SK-N-SH (cell line): Measurements from ENCODE around the gene FBXL5. TPM values are rescaled to one million over a fixed set of nuclear protein-coding genes. Genes with fewer than 3 reads are reported as not detected.

Experiments used
- CTCF ChIA-PET: fragments of 300-600, 350-600 bp; formaldehyde crosslinking; extraction: SDS; loops from one replicate; lab custom pipeline; 2021; lab: Yijun Ruan, JAX
- POLR2A ChIA-PET: fragments of 350-600 bp; sonication (Branson Sonifier 250); formaldehyde crosslinking; extraction: SDS; loops from one replicate; lab custom pipeline; 2020; ENCODE audit warnings: antibody characterized with exemption, inconsistent platforms; lab: Yijun Ruan, JAX
- DNase-seq: peaks from one replicate; pipeline ENCODE4 v3.0.0; 2012
- H2AFZ ChIP-seq: fragments of 200-600 bp; sonication (generic); 2 replicates; pipeline ENCODE4 v1.8.1; 2016; ENCODE audit warnings: antibody characterized with exemption, mild to moderate bottlenecking, low read depth
- H3F3A ChIP-seq: fragments of 200-600 bp; sonication (generic); replicated peaks from 2 replicates; pipeline ENCODE3; 2016; ENCODE audit warnings: antibody characterized with exemption, mild to moderate bottlenecking; ENCODE audit not compliant: insufficient read depth
- H3K27ac ChIP-seq, 2 experiments: fragments of 200-500 bp in 1 of 2; fragments of 200-600 bp in 1 of 2; sonication (Bioruptor generic) in 1 of 2; sonication (generic), shearing (Covaris generic) in 1 of 2; 2 replicates each; pipeline versions ENCODE4 v1.5.1 to v1.6.1; 2014 to 2016; ENCODE audit warnings: low read depth in 2 of 2, inconsistent platforms in 1 of 2, low read length in 1 of 2, mild to moderate bottlenecking in 1 of 2, mixed read lengths in 1 of 2
- H3K27me3 ChIP-seq: fragments of 200-600 bp; sonication (generic), shearing (Covaris generic); 2 replicates; pipeline ENCODE4 v1.6.1; 2016; ENCODE audit warnings: mixed run types; ENCODE audit not compliant: insufficient read depth
- H3K36me3 ChIP-seq, 2 experiments: fragments of 200-500 bp in 1 of 2; fragments of 200-600 bp in 1 of 2; sonication (Bioruptor generic) in 1 of 2; sonication (generic) in 1 of 2; replicated peaks in 1 of 2; 2 replicates each; pipeline versions ENCODE3 to v1.5.1; 2014 to 2016; ENCODE audit warnings: low read length in 1 of 2, mild to moderate bottlenecking in 1 of 2; ENCODE audit not compliant: insufficient read depth in 2 of 2, control insufficient read depth in 1 of 2
- H3K4me1 ChIP-seq, 2 experiments: fragments of 200-500 bp in 1 of 2; fragments of 200-600 bp in 1 of 2; sonication (Bioruptor generic) in 1 of 2; sonication (generic), shearing (Covaris generic) in 1 of 2; 2 replicates each; pipeline versions ENCODE4 v1.5.1 to v1.6.1; 2014 to 2016; ENCODE audit warnings: low read depth in 1 of 2, low read length in 1 of 2, mixed run types in 1 of 2; ENCODE audit not compliant: insufficient read depth in 2 of 2, control insufficient read depth in 1 of 2
- H3K4me2 ChIP-seq: fragments of 200-600 bp; sonication (generic), shearing (Covaris generic); 2 replicates; pipeline ENCODE4 v1.6.1; 2017; ENCODE audit warnings: mixed run types
- H3K4me3 ChIP-seq, 2 experiments: fragments of 200-500 bp in 1 of 2; fragments of 200-600 bp in 1 of 2; sonication (Bioruptor generic) in 1 of 2; sonication (generic), shearing (Covaris generic) in 1 of 2; 2 replicates each; pipeline versions ENCODE4 v1.5.1 to v1.8.1; 2014 to 2016; ENCODE audit warnings: low read depth in 2 of 2, inconsistent platforms in 1 of 2, low read length in 1 of 2, mild to moderate bottlenecking in 1 of 2, mixed read lengths in 1 of 2, moderate library complexity in 1 of 2
- H3K79me2 ChIP-seq: fragments of 200-600 bp; sonication (generic); 2 replicates; pipeline ENCODE4 v1.8.1; 2017; ENCODE audit warnings: mild to moderate bottlenecking; ENCODE audit not compliant: insufficient read depth
- H3K9ac ChIP-seq: fragments of 200-600 bp; sonication (generic); 2 replicates; pipeline ENCODE4 v1.6.1; 2017; ENCODE audit warnings: mixed run types
- H3K9me2 ChIP-seq: fragments of 200-600 bp; sonication (generic); 2 replicates; pipeline ENCODE4 v1.6.1; 2017; ENCODE audit warnings: mixed run types
- H3K9me3 ChIP-seq: fragments of 200-600 bp; sonication (generic); 2 replicates; pipeline ENCODE4 v1.6.1; 2017; ENCODE audit warnings: mixed run types, mild to moderate bottlenecking, moderate library complexity
- H4K20me1 ChIP-seq: fragments of 200-600 bp; sonication (generic); 2 replicates; pipeline ENCODE4 v1.6.1; 2017; ENCODE audit warnings: mild to moderate bottlenecking, mixed run types; ENCODE audit not compliant: insufficient read depth
- CHD2 ChIP-seq: fragments of 150-350 bp; IDR thresholded peaks from 2 replicates; pipeline ENCODE4 v1.6.1; 2018; ENCODE audit warnings: low read length; ENCODE audit not compliant: partially characterized antibody
- CTCF ChIP-seq: fragments of 200-600 bp; sonication (generic); IDR thresholded peaks from 2 replicates; pipeline ENCODE4 v1.6.1; 2017; ENCODE audit warnings: antibody characterized with exemption, mild to moderate bottlenecking, moderate library complexity
- ELF1 ChIP-seq: IDR thresholded peaks from 2 replicates; pipeline ENCODE4 v1.4.0; 2012
- EP300 ChIP-seq, 2 experiments: IDR thresholded peaks; 2 replicates each; pipeline versions ENCODE4 v1.4.0 to v1.6.1; 2012; ENCODE audit warnings: borderline replicate concordance in 1 of 2, low read depth in 1 of 2, low read length in 1 of 2
- EZH2phosphoT487 ChIP-seq: fragments of 200-600 bp; sonication (generic); IDR thresholded peaks from 2 replicates; pipeline ENCODE4 v1.6.1; 2017; ENCODE audit warnings: low read depth, mixed run types, mild to moderate bottlenecking, antibody characterized with exemption, moderate library complexity, borderline replicate concordance
- FOXM1 ChIP-seq: IDR thresholded peaks from 2 replicates; pipeline ENCODE4 v1.4.0; 2012; ENCODE audit warnings: low read depth, mild to moderate bottlenecking
- IRF3 ChIP-seq: fragments of 150-350 bp; IDR thresholded peaks from 2 replicates; pipeline ENCODE4 v1.6.1; 2016; ENCODE audit warnings: mild to moderate bottlenecking, low read depth, low read length
- JUND ChIP-seq: IDR thresholded peaks from 2 replicates; pipeline ENCODE4 v1.4.0; 2012
- MEF2A ChIP-seq: IDR thresholded peaks from 2 replicates; pipeline ENCODE4 v1.4.0; 2012; ENCODE audit warnings: low read depth, borderline replicate concordance
- MXI1 ChIP-seq: IDR thresholded peaks from 2 replicates; pipeline ENCODE4 v1.6.1; 2012; ENCODE audit warnings: mild to moderate bottlenecking, low read depth, low read length, improper control_type of control experiment
- NRF1 ChIP-seq: IDR thresholded peaks from 2 replicates; pipeline ENCODE4 v1.6.1; 2012; ENCODE audit warnings: low read depth, mild to moderate bottlenecking, low read length
- PBX3 ChIP-seq: IDR thresholded peaks from 2 replicates; pipeline ENCODE4; 2012
- POLR2AphosphoS5 ChIP-seq: IDR thresholded peaks from 2 replicates; pipeline ENCODE4 v1.6.1; 2012; ENCODE audit warnings: low read depth, low read length
- RCOR1 ChIP-seq: fragments of 150-350 bp; IDR thresholded peaks from 2 replicates; pipeline ENCODE4 v1.6.1; 2017; ENCODE audit warnings: antibody characterized with exemption, low read length
- RFX5 ChIP-seq: IDR thresholded peaks from 2 replicates; pipeline ENCODE4 v1.6.1; 2012; ENCODE audit warnings: mild to moderate bottlenecking, improper control_type of control experiment, low read length
- RXRA ChIP-seq: IDR thresholded peaks from 2 replicates; pipeline ENCODE4 v1.4.0; 2012; ENCODE audit warnings: low read depth, mild to moderate bottlenecking, borderline replicate concordance
- SIN3A ChIP-seq: IDR thresholded peaks from 2 replicates; pipeline ENCODE4 v1.6.1; 2012; ENCODE audit warnings: low read depth, mild to moderate bottlenecking, low read length, moderate library complexity, borderline replicate concordance
- SMC3 ChIP-seq: IDR thresholded peaks from 2 replicates; pipeline ENCODE4 v1.6.1; 2012; ENCODE audit warnings: low read depth, low read length, improper control_type of control experiment
- TAF1 ChIP-seq: IDR thresholded peaks from 2 replicates; pipeline ENCODE4 v1.6.1; 2012; ENCODE audit warnings: low read depth, mild to moderate bottlenecking, low read length, moderate library complexity, borderline replicate concordance
- USF1 ChIP-seq: IDR thresholded peaks from 2 replicates; pipeline ENCODE4 v1.4.0; 2012; ENCODE audit warnings: low read depth, borderline replicate concordance
- YY1 ChIP-seq: IDR thresholded peaks from 2 replicates; pipeline ENCODE4 v1.4.0; 2012; ENCODE audit warnings: low read depth, mild to moderate bottlenecking
- WGBS: methylation state at CpG from one replicate; pipeline ENCODE4 v1.1.6; 2017; ENCODE audit warnings: low lambda C conversion rate; 5-methylcytosine and 5-hydroxymethylcytosine counted together
- polyA plus RNA-seq, 3 experiments: library from polyadenylated mRNA; depleted of rRNA; stranded (reverse); fragments of >200 nt; gene quantifications; 2 replicates each; pipeline ENCODE4 v1.2.3, GENCODE V29; 2012

Gene FBXL5
- polyA plus RNA-seq, 1 of the 3 experiments (the other 2 are of a cell fraction), result 13.5 TPM

- no peak for TF ChIP-seq RXRA
- TF ChIP-seq YY1, result no peak
- TF ChIP-seq SMC3, result no peak
- no peak for TF ChIP-seq USF1
- no peak for TF ChIP-seq MXI1
Measured at GRCh38 chr4:15696866-15697265, 41.7 kb upstream of the FBXL5 start (continued).

- Histone ChIP-seq H3K9me2 (no peaks in the 10 kb centered on the region), H3K27me3 (no peaks in the 10 kb centered on the region), H4K20me1 (no peaks in the 10 kb centered on the region), H3K4me3 (no peak overlapping the region), H2AFZ (no peak overlapping the region), H3K27ac (peak overlapping the region in 1 of 2 experiments; percentile 64; a peak in 2 of 4 replicates)
- no peak for DNase-seq
- WGBS, result 91% methylated on average over 3 of the region's 3 CpGs
- CTCF ChIA-PET, result interaction anchor here (1.5 kb wide), 1 partner anchor 216 kb away, joined by 4 read pairs; no protein-coding TSS in a partner anchor
- TF ChIP-seq SMC3 (no peak), EZH2phosphoT487 (no peak), RXRA (no peak), IRF3 (no peak), ELF1 (no peak), MXI1 (no peak), NRF1 (no peak)
- TF ChIP-seq, all 33 proteins: peak for 0
- H3K9me3 ChIP-seq, result no peaks in the 10 kb centered on the region
- no peaks in the 10 kb centered on the region for H3K79me2 ChIP-seq
- H3K36me3 ChIP-seq, result no peaks in the 10 kb centered on the region
- H3F3A ChIP-seq, result peaks cover 13% of the 10 kb centered on the region
- no peak overlapping the region for H3K9ac ChIP-seq
- POLR2A ChIA-PET, result no interaction called here
- peak overlapping the region; percentile 36 for H3K4me2 ChIP-seq
- H3K4me1 ChIP-seq, result peaks cover 0 to 12% of the 10 kb centered on the region in 2 experiments; a peak in 3 of 4 replicates
Measured at GRCh38 chr4:15695729-15696128, 40.6 kb upstream of the FBXL5 start.

- Histone ChIP-seq H3K9me2 (no peaks in the 10 kb centered on the region), H3K27me3 (no peaks in the 10 kb centered on the region), H3K79me2 (no peaks in the 10 kb centered on the region), H3K36me3 (no peaks in the 10 kb centered on the region), H3K9ac (no peak overlapping the region), H4K20me1 (no peaks in the 10 kb centered on the region), H3K4me2 (peak overlapping the region; percentile 36), H3K4me3 (no peak overlapping the region), H3K9me3 (no peaks in the 10 kb centered on the region), H3K27ac (peak overlapping the region in 1 of 2 experiments; percentile 64; a peak in 2 of 4 replicates), H2AFZ (no peak overlapping the region), H3K4me1 (peaks cover 0 to 15% of the 10 kb centered on the region in 2 experiments; a peak in 3 of 4 replicates), H3F3A (peaks cover 15% of the 10 kb centered on the region)
- CTCF ChIA-PET, result interaction anchor here (1.5 kb wide), 1 partner anchor 216 kb away, joined by 4 read pairs; no protein-coding TSS in a partner anchor
- POLR2A ChIA-PET, result no interaction called here
- 17% methylated on average over 6 of the region's 10 CpGs for WGBS
- no peak for DNase-seq
- TF ChIP-seq EP300 (IDR thresholded peaks at IDR 0.05; ENCODE audit: borderline replicate concordance in 1 of 2, low read depth in 1 of 2, low read length in 1 of 2), result peak in 1 of 2 experiments; percentile 78; a peak in 1 of 4 replicates
- TF ChIP-seq PBX3, result peak; percentile 87
- TF ChIP-seq CTCF, result no peak; the same call in 1 of the 2 replicates
- TF ChIP-seq RCOR1, result no peak
- no peak for TF ChIP-seq MXI1
- no peak for TF ChIP-seq RFX5
- TF ChIP-seq POLR2AphosphoS5, result peak; percentile 25; the same call in 1 of the 2 replicates
- TF ChIP-seq TAF1, result no peak
- 0 out of 2 replicates have a peak, but pooled peaks have one; percentile 40 for TF ChIP-seq FOXM1
- peak; percentile 75; the same call in 1 of the 2 replicates for TF ChIP-seq SIN3A
- no peak for TF ChIP-seq NRF1
- peak; percentile 90 for TF ChIP-seq JUND
- TF ChIP-seq MEF2A, result no peak
- TF ChIP-seq CHD2, result no peak
Measured at GRCh38 chr4:15695240-15695699, 40.1 kb upstream of the FBXL5 start.
